SH-SY5Y (cell line): ENCODE data around the gene PPL.

ENCODE experiments used
- GATA2 ChIP-seq: IDR thresholded peaks from 2 replicates; pipeline ENCODE4 v1.6.1; 2011; ENCODE audit warnings: mild to moderate bottlenecking, low read depth, low read length
- GATA3 ChIP-seq: IDR thresholded peaks from 2 replicates; pipeline ENCODE4 v1.6.1; 2011; ENCODE audit warnings: low read depth, mild to moderate bottlenecking, low read length, moderate library complexity

GRCh38 chr16:4852221-4852872 lies 84.6 kb downstream of the PPL start:
- no peak for TF ChIP-seq GATA2
- no peak for TF ChIP-seq GATA3
